Measurements from ENCODE around the gene COL4A4. TPM values are rescaled to one million over a fixed set of nuclear protein-coding genes. Genes with fewer than 3 reads are reported as not detected.

Gene COL4A4
- total RNA-seq, 1 donor from 2014 or later = 20.5 TPM

GRCh38 chr2:226985583-226985946 is 178.4 kb downstream of the COL4A4 start:
- H3K9me3 ChIP-seq = no peaks in the 10 kb centered on the region
- H3K4me3 ChIP-seq = no peak overlapping the region
- DNase-seq (ENCODE audit: low spot score in 2 of 2) = no peak
- H3K36me3 ChIP-seq = no peaks in the 10 kb centered on the region
- intact Hi-C loops (cut with DNase I) = loop anchor here (1.0 to 5.0 kb wide), 3 partner anchors 185 to 1317 kb away; no protein-coding TSS in a partner anchor
- H3K27ac ChIP-seq = no peak overlapping the region
- H3K27me3 ChIP-seq = no peaks in the 10 kb centered on the region
- peaks cover 0 to 3% of the 10 kb centered on the region in 2 donors for H3K4me1 ChIP-seq
- TF ChIP-seq, protein P1, sequence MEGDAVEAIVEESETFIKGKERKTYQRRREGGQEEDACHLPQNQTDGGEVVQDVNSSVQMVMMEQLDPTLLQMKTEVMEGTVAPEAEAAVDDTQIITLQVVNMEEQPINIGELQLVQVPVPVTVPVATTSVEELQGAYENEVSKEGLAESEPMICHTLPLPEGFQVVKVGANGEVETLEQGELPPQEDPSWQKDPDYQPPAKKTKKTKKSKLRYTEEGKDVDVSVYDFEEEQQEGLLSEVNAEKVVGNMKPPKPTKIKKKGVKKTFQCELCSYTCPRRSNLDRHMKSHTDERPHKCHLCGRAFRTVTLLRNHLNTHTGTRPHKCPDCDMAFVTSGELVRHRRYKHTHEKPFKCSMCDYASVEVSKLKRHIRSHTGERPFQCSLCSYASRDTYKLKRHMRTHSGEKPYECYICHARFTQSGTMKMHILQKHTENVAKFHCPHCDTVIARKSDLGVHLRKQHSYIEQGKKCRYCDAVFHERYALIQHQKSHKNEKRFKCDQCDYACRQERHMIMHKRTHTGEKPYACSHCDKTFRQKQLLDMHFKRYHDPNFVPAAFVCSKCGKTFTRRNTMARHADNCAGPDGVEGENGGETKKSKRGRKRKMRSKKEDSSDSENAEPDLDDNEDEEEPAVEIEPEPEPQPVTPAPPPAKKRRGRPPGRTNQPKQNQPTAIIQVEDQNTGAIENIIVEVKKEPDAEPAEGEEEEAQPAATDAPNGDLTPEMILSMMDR (IDR thresholded peaks at IDR 0.05) = no peak

DNA sequence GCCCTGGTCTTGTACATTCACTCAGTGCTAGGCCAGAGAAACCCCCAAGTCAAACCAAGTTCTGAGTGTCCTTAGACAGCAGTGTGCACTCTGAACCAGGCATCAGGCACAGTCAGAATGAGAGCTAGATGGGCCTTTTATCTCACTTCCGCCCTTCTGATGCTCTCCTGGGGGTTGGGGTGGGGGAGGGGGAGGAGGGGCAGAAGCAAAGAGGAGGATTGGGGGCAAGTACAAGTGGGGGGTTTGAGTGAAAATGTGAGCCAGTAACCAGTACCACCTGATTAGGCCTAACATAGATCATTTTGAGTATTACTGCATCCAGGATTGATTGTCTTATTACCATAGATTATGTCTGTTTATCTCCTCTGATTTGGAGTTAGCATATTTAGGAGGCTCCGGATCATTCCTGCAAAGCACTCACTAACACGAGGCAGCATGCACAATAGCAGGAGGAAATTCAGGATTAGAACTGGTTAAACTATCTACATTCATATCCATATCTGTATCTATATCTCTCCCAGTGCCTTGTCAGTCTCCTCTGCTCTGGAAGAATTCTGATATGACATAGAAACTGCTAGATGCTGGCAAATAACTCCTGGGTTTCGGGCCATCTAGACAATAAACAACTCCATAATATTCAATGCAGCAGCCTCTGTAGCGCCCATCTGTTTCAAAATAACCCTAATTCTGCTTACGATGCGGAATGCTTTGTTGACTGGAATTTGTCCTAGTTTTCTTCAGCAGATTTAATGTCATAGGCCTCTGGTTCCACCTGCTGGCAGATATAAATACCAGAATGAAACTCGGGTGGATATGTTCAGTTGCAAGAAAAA is 179.0 kb downstream of the COL4A4 start:
- Histone ChIP-seq H3K4me3 (no peak overlapping the region), H3K27ac (no peak overlapping the region), H3K4me1 (peaks cover 0 to 3% of the 10 kb centered on the region in 2 donors), H3K9me3 (no peaks in the 10 kb centered on the region), H3K36me3 (no peaks in the 10 kb centered on the region), H3K27me3 (no peaks in the 10 kb centered on the region)
- intact Hi-C loops (cut with DNase I) = loop anchor here (1.0 to 5.0 kb wide), 3 partner anchors 184 to 1317 kb away; no protein-coding TSS in a partner anchor
- TF ChIP-seq, protein P1 (IDR thresholded peaks at IDR 0.05) = peak; percentile 71 to 74 (median 73)
- DNase-seq (ENCODE audit: low spot score in 2 of 2) = no peak

DNA sequence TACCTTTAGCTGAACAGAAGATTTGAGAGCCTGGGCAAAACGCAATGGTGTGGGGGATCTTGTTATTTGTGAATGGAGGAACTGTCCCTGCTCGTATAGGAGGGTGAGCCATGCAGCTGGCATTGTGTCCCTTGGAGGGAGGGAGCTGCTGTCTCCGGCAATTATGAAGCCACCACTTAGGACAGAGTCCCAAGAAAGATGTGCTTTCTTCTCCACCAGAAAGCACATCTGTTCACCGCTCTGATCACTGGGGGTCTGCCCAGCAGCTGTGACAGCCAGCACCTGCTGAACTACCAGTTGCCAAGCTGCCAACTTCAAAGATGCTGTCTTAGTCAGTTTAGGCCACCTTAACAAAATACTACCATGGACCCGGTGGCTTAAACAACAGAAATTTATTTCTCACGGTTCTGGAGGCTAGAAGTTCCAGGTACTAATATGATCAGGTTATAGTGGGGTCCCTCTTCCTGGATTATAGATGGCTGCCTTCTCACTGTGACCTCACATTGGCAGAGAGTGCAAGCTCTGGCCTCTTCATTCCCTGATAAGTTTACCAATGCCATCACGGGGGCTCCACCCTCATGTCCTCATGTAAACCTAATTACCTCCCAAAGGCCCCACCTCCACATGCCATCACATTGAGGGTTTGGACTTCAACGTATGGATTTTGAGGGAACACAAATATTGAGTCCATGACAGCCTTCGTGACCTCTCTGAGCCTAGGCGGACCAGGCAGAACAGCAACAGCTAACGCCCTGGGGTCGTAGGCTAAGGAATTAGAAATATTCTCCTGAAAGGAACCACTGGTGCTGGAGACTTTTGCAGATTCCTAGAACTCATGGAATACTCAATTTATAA is 179.9 kb downstream of the COL4A4 start:
- Histone ChIP-seq H3K4me1 (peaks cover 0 to 3% of the 10 kb centered on the region in 2 donors), H3K4me3 (no peak overlapping the region), H3K27me3 (no peaks in the 10 kb centered on the region), H3K36me3 (no peaks in the 10 kb centered on the region), H3K9me3 (no peaks in the 10 kb centered on the region), H3K27ac (no peak overlapping the region)
- intact Hi-C loops (cut with DNase I) = loop anchor here (2.0 kb wide), 1 partner anchor 183 kb away; no protein-coding TSS in a partner anchor
- TF ChIP-seq, protein P1 (IDR thresholded peaks at IDR 0.05) = no peak
- no peak for DNase-seq (ENCODE audit: low spot score in 2 of 2)

DNA sequence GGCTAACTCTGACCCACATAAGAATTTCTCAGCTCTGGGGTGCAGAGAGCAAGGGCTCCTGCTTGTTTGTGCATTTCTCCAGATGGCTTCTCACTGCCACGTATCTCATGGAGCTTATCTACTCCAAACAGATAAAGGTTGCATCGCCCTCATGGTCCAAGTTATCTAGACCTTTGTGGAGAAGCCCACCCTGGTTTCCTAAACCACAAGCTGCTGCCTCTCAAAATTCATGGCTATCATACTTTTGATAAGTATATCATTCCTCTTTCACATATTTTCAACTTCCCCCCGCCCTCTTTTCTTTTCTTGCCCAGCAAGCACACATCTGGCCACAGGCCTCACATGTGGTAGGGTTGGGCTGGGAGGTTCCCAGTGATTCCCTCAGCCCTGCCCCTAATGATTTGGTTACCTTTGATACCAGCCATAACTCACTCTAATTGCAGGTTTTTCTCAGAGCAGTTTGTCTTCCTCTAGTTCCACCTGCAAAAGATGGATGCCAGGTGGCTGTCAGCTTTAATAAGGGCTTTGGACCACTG is 182.1 kb downstream of the COL4A4 start:
- no peaks in the 10 kb centered on the region for H3K36me3 ChIP-seq
- H3K27me3 ChIP-seq = no peaks in the 10 kb centered on the region
- TF ChIP-seq, protein P1 (IDR thresholded peaks at IDR 0.05) = no peak
- H3K9me3 ChIP-seq = no peaks in the 10 kb centered on the region
- H3K4me3 ChIP-seq = no peak overlapping the region
- DNase-seq (ENCODE audit: low spot score in 2 of 2) = no peak
- H3K4me1 ChIP-seq = peaks cover 0 to 3% of the 10 kb centered on the region in 2 donors
- H3K27ac ChIP-seq = no peak overlapping the region
- intact Hi-C loops (cut with DNase I) = no loop called here

DNA sequence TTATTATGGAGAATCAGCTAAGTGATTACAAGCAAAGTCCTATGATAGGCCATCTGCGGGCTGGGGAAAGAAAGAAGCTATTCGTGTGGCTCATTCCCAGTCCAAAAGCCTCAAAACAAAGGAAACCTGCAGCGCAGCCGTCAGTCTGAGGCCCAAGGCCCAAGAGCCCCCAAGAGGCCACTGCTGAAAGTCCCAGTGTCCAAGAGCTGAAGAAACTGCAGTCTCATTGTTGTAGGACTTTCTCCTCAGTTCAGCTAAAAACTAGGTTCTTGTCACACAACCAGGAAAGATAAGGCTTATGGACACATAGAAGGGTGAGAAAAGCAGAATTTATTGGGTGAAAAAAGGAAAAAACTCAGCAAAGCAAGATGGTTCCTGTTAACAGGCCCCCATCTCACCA is 185.0 kb downstream of the COL4A4 start:
- Histone ChIP-seq H3K9me3 (no peaks in the 10 kb centered on the region), H3K4me3 (no peak overlapping the region), H3K27ac (no peak overlapping the region), H3K36me3 (no peaks in the 10 kb centered on the region), H3K27me3 (no peaks in the 10 kb centered on the region), H3K4me1 (no peaks in the 10 kb centered on the region)
- TF ChIP-seq, protein P1 (IDR thresholded peaks at IDR 0.05) = no peak
- DNase-seq (ENCODE audit: low spot score in 2 of 2) = no peak
- intact Hi-C loops (cut with DNase I) = loop anchor here (10.0 kb wide), 1 partner anchor 314 kb away; no protein-coding TSS in a partner anchor
